Left ventricle myocardium inferior (tissue), 1 donor: Measurements from ENCODE around the gene PKP4. TPM values are rescaled to one million over a fixed set of nuclear protein-coding genes. Genes with fewer than 3 reads are reported as not detected.
A peak's percentile ranks its signal among the peaks of the same experiment; 100 is the strongest.

Experiments
- DNase-seq: peaks from one replicate; pipeline ENCODE4 v3.0.0-alpha.2; 2020
- H3K27ac ChIP-seq: fragments of 200-600 bp; replicated peaks from 2 replicates; pipeline ENCODE4 v1.8.0; 2021
- H3K27me3 ChIP-seq: fragments of 200-600 bp; 2 replicates; pipeline ENCODE4 v1.8.0; 2021; ENCODE audit warnings: low read depth
- H3K36me3 ChIP-seq: fragments of 200-600 bp; 2 replicates; pipeline ENCODE4 v1.8.0; 2021
- H3K4me1 ChIP-seq: fragments of 200-600 bp; 2 replicates; pipeline ENCODE4 v1.8.0; 2021
- H3K4me3 ChIP-seq: fragments of 200-600 bp; 2 replicates; pipeline ENCODE4 v1.8.0; 2021; ENCODE audit warnings: mild to moderate bottlenecking, moderate library complexity
- H3K9me3 ChIP-seq: fragments of 200-600 bp; replicated peaks from 2 replicates; pipeline ENCODE4 v1.8.0; 2021
- intact Hi-C: fragments of 100-400 bp; cut with micrococcal nuclease; formaldehyde crosslinking; loops from one replicate; pipeline ENCODE4 v1.11.0; 2022
- total RNA-seq: library from RNA; stranded (reverse); fragmentation: NEBNext Ultra II Directional; extraction: Animal tissue kit (Norgen Biotek cat#: 25700); gene quantifications from one replicate; pipeline ENCODE4 v1.2.1, GENCODE V29; 2021
- TF ChIP-seq, protein P1 (sequence below): fragments of 200-600 bp; IDR thresholded peaks from 2 replicates; pipeline ENCODE4 v1.8.0; 2021; ENCODE audit warnings: antibody characterized with exemption, mild to moderate bottlenecking, borderline replicate concordance
- donor health status: DM: no; HTN: yes; CAD: no; lungs with severe emphysema.

The PKP4 gene
- total RNA-seq, 1 donor from 2014 or later: 47.6 TPM

DNA sequence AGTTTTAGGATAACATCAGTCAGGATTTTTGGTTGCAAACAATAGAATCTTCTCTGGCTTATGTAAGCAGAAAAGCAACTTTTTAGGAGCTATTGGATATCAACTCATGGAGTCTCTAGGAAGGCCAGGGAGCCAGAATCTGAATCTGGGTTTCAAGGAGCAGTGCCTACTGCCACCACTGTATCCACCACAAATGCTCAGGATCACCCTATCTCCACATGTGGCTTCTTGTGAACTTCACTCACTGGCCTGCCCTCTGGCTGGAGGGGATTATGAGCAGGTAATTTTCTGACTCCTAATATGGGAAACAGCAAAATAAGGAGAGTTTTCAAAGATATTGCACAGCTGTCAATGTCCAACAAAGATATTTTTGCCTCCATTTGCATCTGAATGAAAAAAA lies 142.9 kb downstream of the PKP4 start:
- no peaks in the 10 kb centered on the region for H3K27me3 ChIP-seq
- H3K27ac ChIP-seq: peak overlapping the region; percentile 30
- no peak for DNase-seq
- intact Hi-C loops: no loop called here
- H3K36me3 ChIP-seq: no peaks in the 10 kb centered on the region
- H3K4me3 ChIP-seq: no peak overlapping the region
- TF ChIP-seq, protein P1, sequence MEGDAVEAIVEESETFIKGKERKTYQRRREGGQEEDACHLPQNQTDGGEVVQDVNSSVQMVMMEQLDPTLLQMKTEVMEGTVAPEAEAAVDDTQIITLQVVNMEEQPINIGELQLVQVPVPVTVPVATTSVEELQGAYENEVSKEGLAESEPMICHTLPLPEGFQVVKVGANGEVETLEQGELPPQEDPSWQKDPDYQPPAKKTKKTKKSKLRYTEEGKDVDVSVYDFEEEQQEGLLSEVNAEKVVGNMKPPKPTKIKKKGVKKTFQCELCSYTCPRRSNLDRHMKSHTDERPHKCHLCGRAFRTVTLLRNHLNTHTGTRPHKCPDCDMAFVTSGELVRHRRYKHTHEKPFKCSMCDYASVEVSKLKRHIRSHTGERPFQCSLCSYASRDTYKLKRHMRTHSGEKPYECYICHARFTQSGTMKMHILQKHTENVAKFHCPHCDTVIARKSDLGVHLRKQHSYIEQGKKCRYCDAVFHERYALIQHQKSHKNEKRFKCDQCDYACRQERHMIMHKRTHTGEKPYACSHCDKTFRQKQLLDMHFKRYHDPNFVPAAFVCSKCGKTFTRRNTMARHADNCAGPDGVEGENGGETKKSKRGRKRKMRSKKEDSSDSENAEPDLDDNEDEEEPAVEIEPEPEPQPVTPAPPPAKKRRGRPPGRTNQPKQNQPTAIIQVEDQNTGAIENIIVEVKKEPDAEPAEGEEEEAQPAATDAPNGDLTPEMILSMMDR: no peak
- no peaks in the 10 kb centered on the region for H3K9me3 ChIP-seq
- H3K4me1 ChIP-seq: peaks cover 37% of the 10 kb centered on the region

DNA sequence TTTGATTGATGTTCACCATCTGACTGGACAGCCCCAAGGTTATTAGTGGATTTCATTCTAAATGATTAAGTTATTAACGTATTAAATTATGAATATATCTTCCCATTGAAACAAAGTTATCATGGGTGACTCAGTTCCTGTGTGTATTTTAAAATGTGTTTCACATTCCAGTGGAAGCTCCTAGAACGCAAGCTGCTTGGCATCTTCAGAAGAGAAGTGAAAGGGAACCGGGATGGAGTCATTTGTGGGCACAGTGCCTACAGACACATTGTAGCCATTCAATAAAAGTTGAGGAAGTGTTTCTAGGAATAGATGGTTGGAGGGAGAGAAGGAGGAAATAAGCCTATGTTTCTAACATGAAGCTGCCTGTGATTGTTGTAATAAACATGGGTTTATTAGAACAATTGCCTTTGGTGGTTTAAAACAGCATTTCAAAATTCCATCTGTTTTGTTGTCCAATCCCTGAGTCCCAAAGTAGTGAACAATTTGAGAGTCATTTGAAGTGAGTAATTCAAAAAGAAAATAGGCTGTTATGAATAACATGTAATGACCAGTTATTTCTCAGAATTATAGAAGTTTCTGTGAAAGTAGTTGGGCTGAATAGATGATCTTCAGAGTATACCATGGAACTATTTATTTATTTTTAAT lies 143.5 kb downstream of the PKP4 start:
- Histone ChIP-seq H3K27me3 (no peaks in the 10 kb centered on the region), H3K9me3 (no peaks in the 10 kb centered on the region), H3K4me1 (peaks cover 37% of the 10 kb centered on the region), H3K4me3 (no peak overlapping the region), H3K36me3 (no peaks in the 10 kb centered on the region), H3K27ac (peak overlapping the region; percentile 30)
- DNase-seq: peak; percentile 33
- intact Hi-C loops: no loop called here
- TF ChIP-seq, protein P1: no peak

DNA sequence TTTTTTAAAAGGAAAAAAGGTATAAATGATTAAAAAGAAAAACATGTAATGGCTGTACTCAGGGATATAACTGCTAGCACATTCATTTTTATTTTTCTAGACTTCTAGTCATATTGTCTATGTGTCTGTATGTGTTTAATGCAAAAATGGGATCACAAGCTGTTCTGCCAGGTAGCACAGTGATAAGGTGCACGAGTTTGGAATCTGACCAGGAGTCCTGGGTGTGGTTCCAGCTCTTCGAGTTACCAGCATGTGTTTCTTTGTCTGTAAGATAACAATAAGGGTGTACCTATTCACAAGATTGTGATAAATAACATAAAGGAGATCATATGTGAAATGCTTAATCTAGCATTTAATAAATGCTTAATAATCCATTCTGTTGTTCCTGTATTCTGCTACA lies 145.3 kb downstream of the PKP4 start:
- no peaks in the 10 kb centered on the region for H3K9me3 ChIP-seq
- TF ChIP-seq, protein P1: no peak
- H3K27ac ChIP-seq: no peak overlapping the region
- peaks cover 37% of the 10 kb centered on the region for H3K4me1 ChIP-seq
- no peaks in the 10 kb centered on the region for H3K27me3 ChIP-seq
- DNase-seq: no peak
- H3K36me3 ChIP-seq: no peaks in the 10 kb centered on the region
- intact Hi-C loops: no loop called here
- no peak overlapping the region for H3K4me3 ChIP-seq

DNA sequence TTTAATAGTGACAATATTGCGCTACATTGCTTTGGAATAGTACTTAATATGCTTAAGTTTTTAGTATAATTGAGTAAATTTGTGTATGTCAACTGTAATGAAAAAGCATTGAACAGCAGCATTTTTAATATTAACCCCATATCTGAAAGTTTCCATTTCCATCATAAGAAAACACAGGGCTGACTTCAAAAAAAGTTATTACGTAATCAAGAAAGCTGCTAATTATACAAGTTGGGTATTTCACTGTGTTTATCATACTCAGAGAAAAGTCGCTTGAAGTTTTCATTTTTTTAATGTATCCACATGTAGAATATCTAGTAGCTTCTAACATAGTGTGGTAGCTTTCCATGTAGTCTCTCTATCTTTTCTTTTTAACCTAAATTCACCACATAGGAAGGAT lies 146.5 kb downstream of the PKP4 start:
- intact Hi-C loops: no loop called here
- peaks cover 37% of the 10 kb centered on the region for H3K4me1 ChIP-seq
- H3K27me3 ChIP-seq: no peaks in the 10 kb centered on the region
- TF ChIP-seq, protein P1: no peak
- H3K36me3 ChIP-seq: no peaks in the 10 kb centered on the region
- no peak for DNase-seq
- H3K27ac ChIP-seq: no peak overlapping the region
- H3K9me3 ChIP-seq: no peaks in the 10 kb centered on the region
- no peak overlapping the region for H3K4me3 ChIP-seq

DNA sequence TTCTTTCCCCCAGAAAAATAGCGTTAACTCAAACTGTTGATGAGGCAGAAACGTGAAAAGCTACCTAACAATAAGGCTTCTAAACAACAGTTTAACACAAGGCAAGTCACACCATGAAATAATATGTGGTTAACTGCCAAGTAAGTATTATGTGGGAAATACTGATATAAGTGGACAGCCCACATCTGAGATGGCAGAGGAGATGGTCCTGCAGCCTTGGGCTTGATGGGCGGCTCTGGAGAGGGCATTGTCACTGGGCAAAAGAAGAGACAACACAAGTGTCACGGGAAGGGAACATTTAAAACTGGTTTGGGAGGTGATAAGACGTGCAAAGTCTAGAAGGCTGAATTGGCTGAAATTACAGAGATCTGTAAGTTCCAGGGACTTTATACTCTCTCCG lies 147.2 kb downstream of the PKP4 start:
- TF ChIP-seq, protein P1: no peak
- Histone ChIP-seq H3K36me3 (no peaks in the 10 kb centered on the region), H3K4me1 (peaks cover 30% of the 10 kb centered on the region), H3K27ac (no peak overlapping the region), H3K4me3 (no peak overlapping the region), H3K9me3 (no peaks in the 10 kb centered on the region), H3K27me3 (no peaks in the 10 kb centered on the region)
- no peak for DNase-seq
- intact Hi-C loops: no loop called here
